Neural progenitor cell (in vitro differentiated cells): ENCODE data around the gene LZIC.
"Not testable (repeated sequence)": the region's sequence is repeated elsewhere in the genome, so short reads cannot be mapped to it uniquely, and the experiment has no call there.

Experiments
- CTCF ChIP-seq: fragments of 200-600 bp; sonication (generic); IDR thresholded peaks from 2 replicates; pipeline ENCODE4 v1.5.1; 2017; ENCODE audit warnings: antibody characterized with exemption, mild to moderate bottlenecking
- EZH2 ChIP-seq: fragments of 200-600 bp; sonication (generic); IDR thresholded peaks from 2 replicates; pipeline ENCODE4 v1.6.1; 2017; ENCODE audit warnings: antibody characterized with exemption, mild to moderate bottlenecking, moderate library complexity
- EZH2phosphoT487 ChIP-seq: fragments of 200-600 bp; sonication (generic); IDR thresholded peaks from 2 replicates; pipeline ENCODE4 v1.6.1; 2017; ENCODE audit warnings: antibody characterized with exemption

GRCh38 chr1:9917495-9917894 lies 25.7 kb downstream of the LZIC start:
- TF ChIP-seq CTCF, EZH2, EZH2phosphoT487: not testable (repeated sequence)
